K562 (cell line): ENCODE data around the gene RBM12. TPM values are rescaled to one million over a fixed set of nuclear protein-coding genes. Genes with fewer than 3 reads are reported as not detected.

Experiments used
- ATAC-seq: fragments of 200-7000 bp; cut with Tn5 transposase; 3 replicates; pipeline ENCODE4 v1.9.1; 2020; ENCODE audit warnings: moderate library complexity
- BruUV-seq: library from RNA; stranded (reverse); fragments of 400-500 nt; replicated peaks from 2 replicates; lab custom pipeline; 2021; lab: Mats Ljungman, UMichigan
- CTCF ChIA-PET: fragments of 300-600 bp; formaldehyde crosslinking; extraction: SDS; loops from one replicate; lab custom pipeline; 2021; ENCODE audit warnings: low intra/inter-chr PET ratio; lab: Yijun Ruan, JAX
- POLR2A ChIA-PET: fragments of 300-600, 350-650 bp; sonication (Branson Sonifier 250); formaldehyde crosslinking; extraction: SDS; loops from one replicate; lab custom pipeline; 2021; ENCODE audit warnings: antibody characterized with exemption, inconsistent platforms; lab: Yijun Ruan, JAX
- DNase-seq, 4 experiments: peaks; one replicate each; pipeline versions ENCODE4 v3.0.0 to v3.0.0-alpha.2; 2011 to 2018; ENCODE audit warnings: low spot score in 3 of 4, mixed read lengths in 3 of 4; ENCODE audit errors: extremely low read depth in 1 of 4
- FAIRE-seq: peaks from 2 replicates; lab custom pipeline; 2011; peaks lifted over from hg19 to GRCh38; lab: Jason Lieb, UNC
- H2AFZ ChIP-seq: 2 replicates; pipeline ENCODE4 v1.6.0; 2011; ENCODE audit warnings: low read depth, low read length, control low read depth, inconsistent platforms
- H3K27ac ChIP-seq: fragments of 200-600 bp; 3 replicates; pipeline ENCODE4 v1.8.0; 2011; ENCODE audit warnings: low read depth, mild to moderate bottlenecking, control low read depth, inconsistent platforms, low read length, moderate library complexity, mixed read lengths; ENCODE audit errors: extremely low read depth
- H3K27me3 ChIP-seq, 2 experiments: fragments of 300-600 bp in 1 of 2; 2 replicates in 1 of 2; 3 replicates in 1 of 2; pipeline versions ENCODE4 v1.6.0 to v1.8.0; 2011; ENCODE audit warnings: inconsistent platforms in 2 of 2, low read length in 2 of 2, mild to moderate bottlenecking in 1 of 2, mixed read lengths in 1 of 2, moderate library complexity in 1 of 2; ENCODE audit not compliant: control insufficient read depth in 2 of 2, insufficient read depth in 2 of 2
- H3K36me3 ChIP-seq: fragments of 300-600 bp; 3 replicates; pipeline ENCODE4 v1.8.0; 2011; ENCODE audit warnings: mild to moderate bottlenecking, low read length, inconsistent platforms; ENCODE audit not compliant: control insufficient read depth, insufficient read depth
- H3K4me1 ChIP-seq, 2 experiments: fragments of 200-600 bp in 1 of 2; replicated peaks in 1 of 2; 2 replicates in 1 of 2; 3 replicates in 1 of 2; pipeline versions ENCODE4 v1.5.1 to v1.8.0; 2011; ENCODE audit warnings: inconsistent platforms in 2 of 2, low read length in 2 of 2, mild to moderate bottlenecking in 1 of 2, mixed read lengths in 1 of 2, moderate library complexity in 1 of 2; ENCODE audit not compliant: control insufficient read depth in 2 of 2, insufficient read depth in 2 of 2
- H3K4me2 ChIP-seq: 2 replicates; pipeline ENCODE4 v1.6.1; 2011; ENCODE audit warnings: low read length, control low read depth, inconsistent platforms, mixed read lengths; ENCODE audit not compliant: insufficient read depth
- H3K4me3 ChIP-seq: fragments of 200-600 bp; sonication (generic), shearing (Covaris generic); 2 replicates; pipeline ENCODE4 v1.5.1; 2016; ENCODE audit warnings: control low read depth, inconsistent platforms
- H3K79me2 ChIP-seq: fragments of 200-600 bp; 3 replicates; pipeline ENCODE4 v1.8.0; 2011; ENCODE audit warnings: low read length, inconsistent platforms; ENCODE audit not compliant: control insufficient read depth, insufficient read depth
- H3K9ac ChIP-seq, 2 experiments: 2 replicates each; pipeline versions ENCODE4 v1.6.0 to v1.6.1; 2011; ENCODE audit warnings: low read depth in 2 of 2, low read length in 2 of 2, control low read depth in 1 of 2, inconsistent platforms in 1 of 2, mild to moderate bottlenecking in 1 of 2, mixed read lengths in 1 of 2; ENCODE audit not compliant: insufficient read depth in 1 of 2
- H3K9me1 ChIP-seq: one replicate; pipeline ENCODE4 v1.6.0; 2011; ENCODE audit warnings: inconsistent platforms, mild to moderate bottlenecking, low read length, moderate library complexity; ENCODE audit not compliant: control insufficient read depth, insufficient read depth
- H3K9me3 ChIP-seq: replicated peaks from 2 replicates; pipeline ENCODE4 v1.5.1; 2011; ENCODE audit warnings: low read depth, low read length, inconsistent platforms; ENCODE audit not compliant: control insufficient read depth, insufficient read depth
- H4K20me1 ChIP-seq: replicated peaks from 2 replicates; pipeline ENCODE4 v1.6.1; 2011; ENCODE audit warnings: low read length, inconsistent platforms, mixed read lengths; ENCODE audit not compliant: control insufficient read depth, insufficient read depth
- CXXC5 ChIP-seq: fragments of 250-450 bp; sonication (Bioruptor Pico); IDR thresholded peaks from 2 replicates; pipeline ENCODE4 v1.8.0; 2022; ENCODE audit warnings: inconsistent platforms, mild to moderate bottlenecking, moderate library complexity
- ETV5 ChIP-seq: sonication (generic); formaldehyde crosslinking; IDR thresholded peaks from 2 replicates; pipeline ENCODE4 v1.4.0; 2020; ENCODE audit warnings: low read depth, mild to moderate bottlenecking, missing genetic modification reagents
- MYBL2 ChIP-seq, 2 experiments: fragments of 450-650 bp in 1 of 2; sonication (generic) in 1 of 2; formaldehyde crosslinking in 1 of 2; IDR thresholded peaks; 2 replicates each; pipeline versions ENCODE4 v1.6.1 to v1.8.1; 2017 to 2022; ENCODE audit warnings: borderline replicate concordance in 1 of 2, inconsistent platforms in 1 of 2, low read depth in 1 of 2, mild to moderate bottlenecking in 1 of 2, missing genetic modification reagents in 1 of 2, moderate library complexity in 1 of 2
- NFIX ChIP-seq: fragments of 250-450 bp; sonication (Bioruptor Pico); IDR thresholded peaks from 2 replicates; pipeline ENCODE4 v1.4.0; 2020; ENCODE audit warnings: low read depth, mild to moderate bottlenecking, moderate library complexity
- RBM14 ChIP-seq: fragments of 200-400 bp; formaldehyde crosslinking; IDR thresholded peaks from 2 replicates; pipeline ENCODE4 v1.6.1; 2018; ENCODE audit warnings: low read depth, mild to moderate bottlenecking, low read length, moderate library complexity, borderline replicate concordance; ENCODE audit not compliant: insufficient read depth
- SP1 ChIP-seq: sonication (generic); formaldehyde crosslinking; IDR thresholded peaks from 2 replicates; pipeline ENCODE4 v1.8.1; 2022; ENCODE audit warnings: mild to moderate bottlenecking, missing genetic modification reagents
- SREBF2 ChIP-seq: sonication (generic); formaldehyde crosslinking; IDR thresholded peaks from 2 replicates; pipeline ENCODE4 v1.4.0; 2020; ENCODE audit warnings: mild to moderate bottlenecking, missing genetic modification reagents
- WGBS: fragments of 100-300 bp; shearing (Covaris generic); methylation state at CpG from one replicate; pipeline ENCODE4 v1.1.6; 2016; ENCODE audit warnings: low coverage, mixed read lengths; ENCODE audit not compliant: insufficient coverage; ENCODE audit errors: missing lambda C conversion rate; 5-methylcytosine and 5-hydroxymethylcytosine counted together
- in situ Hi-C: fragments of 300-500 bp; cut with MboI; formaldehyde crosslinking; loops from 4 replicates; pipeline ENCODE4 v1.15.0; 2018; ENCODE audit warnings: inconsistent platforms, mixed read lengths
- intact Hi-C: fragments of 100-400 bp; cut with micrococcal nuclease; formaldehyde crosslinking; loops from 2 replicates; pipeline ENCODE4 v1.14.2; 2022
- polyA plus RNA-seq, 8 experiments: library from polyadenylated mRNA; depleted of rRNA in 4 of 8; stranded (reverse) in 5 of 8; unstranded in 3 of 8; fragments of >200 nt; fragmentation: Nextera tagmentation in 2 of 8; fragmentation: Illumina TruSeq in 1 of 8; extraction: Ambion mirVana in 2 of 8; extraction: Trizol in 1 of 8; gene quantifications; 2 replicates each; pipeline versions ENCODE4 v1.2.1 to v1.2.3, GENCODE V29; 2011 to 2014; ENCODE audit warnings: inconsistent platforms in 1 of 8, missing spikeins in 1 of 8
- total RNA-seq, 7 experiments: library from RNA; depleted of rRNA in 6 of 7; stranded (reverse); fragments of >200 nt in 6 of 7; fragmentation: Illumina TruSeq in 2 of 7; extraction: Trizol in 2 of 7; gene quantifications; 2 replicates each; pipeline versions ENCODE4 v1.2.1 to v1.2.3, GENCODE V29; 2011 to 2021; ENCODE audit warnings: low replicate concordance in 1 of 7

Gene RBM12
- total and polyA plus RNA-seq, 9 of the 15 experiments (the other 6 are each of a cell fraction or from before 2014, with no cell fraction given) = 5.0 to 162 (median 73.3) TPM

- DNase-seq = no peak
- H3K27ac ChIP-seq = no peak overlapping the region
- no peak overlapping the region for H2AFZ ChIP-seq
- peaks cover 0 to 2% of the 10 kb centered on the region in 2 experiments; a peak in 1 of 5 replicates for H3K4me1 ChIP-seq
- no peaks in the 10 kb centered on the region for H3K9me1 ChIP-seq
- peaks cover 46% of the 10 kb centered on the region; the same call in 2 of the 3 replicates for H3K79me2 ChIP-seq
- ChIA-PET CTCF (no interaction called here), POLR2A (interaction anchor here (0.6 to 2.7 kb wide), 5 partner anchors 9 to 185 kb away, joined by 3 to 11 read pairs (median 3); no protein-coding TSS in a partner anchor)
- no peak for ATAC-seq
- in situ Hi-C loops = no loop called here
- no peaks in the 10 kb centered on the region for H3K27me3 ChIP-seq
- peaks cover 5% of the 10 kb centered on the region for H4K20me1 ChIP-seq
- H3K4me3 ChIP-seq = no peak overlapping the region
- no peaks in the 10 kb centered on the region for H3K9me3 ChIP-seq
- WGBS = 59% methylated on average over 7 of the region's 7 CpGs
- no peak for TF ChIP-seq SP1 (CRISPR knock-in tag)
- no peak for TF ChIP-seq CXXC5 (CRISPR knock-in tag)
- no peak for TF ChIP-seq MYBL2 (IDR thresholded peaks at IDR 0.05; ENCODE audit: low read depth)
- no peak for TF ChIP-seq MYBL2 (CRISPR knock-in tag; IDR thresholded peaks at IDR 0.05; ENCODE audit: borderline replicate concordance)
- TF ChIP-seq ETV5 (CRISPR knock-in tag) = no peak
- no peak for TF ChIP-seq RBM14
- TF ChIP-seq SREBF2 (CRISPR knock-in tag) = no peak
- no peak for TF ChIP-seq NFIX (CRISPR knock-in tag)
- no TSS peak for BruUV-seq
- no peak overlapping the region for H3K4me2 ChIP-seq
- no peak overlapping the region for H3K9ac ChIP-seq
- H3K36me3 ChIP-seq = peaks cover 3% of the 10 kb centered on the region; the same call in 1 of the 3 replicates
- intact Hi-C loops = no loop called here
- FAIRE-seq = no peak
These were observed 21.7 kb downstream of the RBM12 start for GRCh38 chr20:35643045-35643444.
